Stimulated activated CD8-positive, alpha-beta memory T cell treated with anti-CD3 and anti-CD28 coated beads, Interleukin-15, amount 100 ng/mL, for 48 hours (primary cell): ENCODE data around the gene SPNS1.
"Not testable (repeated sequence)": the region's sequence is repeated elsewhere in the genome, so short reads cannot be mapped to it uniquely, and the experiment has no call there.

ENCODE experiments used
- DNase-seq, 2 donors: peaks; one replicate each; pipeline ENCODE4 v3.0.0-alpha.2; 2020; ENCODE audit warnings: low read depth in 2 of 2

SPNS1 gene

DNA sequence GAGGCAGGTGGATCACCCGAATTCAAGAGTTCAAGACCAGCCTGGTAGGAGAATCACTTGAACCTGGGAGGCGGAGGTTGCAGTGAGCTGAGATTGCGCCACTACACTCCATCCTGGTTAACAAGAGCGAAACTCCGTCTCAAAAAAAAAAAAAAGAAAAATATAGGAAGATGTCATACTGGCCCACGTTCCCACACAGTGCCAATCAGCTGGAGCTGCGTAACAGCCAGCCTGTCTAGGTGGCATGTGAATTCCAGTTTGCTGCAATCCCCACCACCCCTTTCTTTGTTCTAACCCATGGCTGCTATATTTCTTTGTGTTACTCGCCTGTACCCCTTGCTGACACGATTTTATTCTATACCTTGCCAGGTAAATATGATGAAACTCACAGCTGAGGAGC, 16.4 kb upstream of the SPNS1 start:
- DNase-seq = no peak

- DNase-seq = no peak
Observed at GRCh38 chr16:28958836-28959235, 15.7 kb upstream of the SPNS1 start.

- no peak for DNase-seq
Observed at GRCh38 chr16:28964072-28964471, 10.5 kb upstream of the SPNS1 start.

DNA sequence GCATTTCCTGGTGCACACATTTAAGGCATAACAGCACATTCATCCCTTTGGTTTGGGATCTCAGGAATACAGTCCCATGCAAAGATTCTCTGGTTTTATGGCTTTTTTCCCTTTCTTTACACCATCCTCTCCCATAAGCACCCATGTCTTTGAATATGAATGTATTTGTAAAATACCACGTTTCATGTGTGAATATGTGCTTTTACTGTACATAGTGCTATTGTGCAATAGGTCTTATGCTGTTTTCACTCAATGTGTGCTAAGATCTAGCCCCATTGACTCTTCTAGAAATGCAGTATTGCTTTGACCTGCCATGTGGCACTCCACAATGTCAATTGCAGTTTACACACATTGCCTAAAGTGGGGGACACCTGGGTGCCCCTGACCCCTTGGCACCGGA, 10.1 kb upstream of the SPNS1 start:
- DNase-seq = no peak

GRCh38 chr16:28967156-28967555, 7.4 kb upstream of the SPNS1 start:
- DNase-seq = no peak

- not testable (repeated sequence) for DNase-seq
Observed at GRCh38 chr16:28969696-28970095, 4.9 kb upstream of the SPNS1 start.

GRCh38 chr16:28974007-28974436, 556 bp upstream of the SPNS1 start:
- no peak for DNase-seq

- no peak for DNase-seq
Observed at GRCh38 chr16:28975158-28975599, 601 bp downstream of the SPNS1 start.

DNA sequence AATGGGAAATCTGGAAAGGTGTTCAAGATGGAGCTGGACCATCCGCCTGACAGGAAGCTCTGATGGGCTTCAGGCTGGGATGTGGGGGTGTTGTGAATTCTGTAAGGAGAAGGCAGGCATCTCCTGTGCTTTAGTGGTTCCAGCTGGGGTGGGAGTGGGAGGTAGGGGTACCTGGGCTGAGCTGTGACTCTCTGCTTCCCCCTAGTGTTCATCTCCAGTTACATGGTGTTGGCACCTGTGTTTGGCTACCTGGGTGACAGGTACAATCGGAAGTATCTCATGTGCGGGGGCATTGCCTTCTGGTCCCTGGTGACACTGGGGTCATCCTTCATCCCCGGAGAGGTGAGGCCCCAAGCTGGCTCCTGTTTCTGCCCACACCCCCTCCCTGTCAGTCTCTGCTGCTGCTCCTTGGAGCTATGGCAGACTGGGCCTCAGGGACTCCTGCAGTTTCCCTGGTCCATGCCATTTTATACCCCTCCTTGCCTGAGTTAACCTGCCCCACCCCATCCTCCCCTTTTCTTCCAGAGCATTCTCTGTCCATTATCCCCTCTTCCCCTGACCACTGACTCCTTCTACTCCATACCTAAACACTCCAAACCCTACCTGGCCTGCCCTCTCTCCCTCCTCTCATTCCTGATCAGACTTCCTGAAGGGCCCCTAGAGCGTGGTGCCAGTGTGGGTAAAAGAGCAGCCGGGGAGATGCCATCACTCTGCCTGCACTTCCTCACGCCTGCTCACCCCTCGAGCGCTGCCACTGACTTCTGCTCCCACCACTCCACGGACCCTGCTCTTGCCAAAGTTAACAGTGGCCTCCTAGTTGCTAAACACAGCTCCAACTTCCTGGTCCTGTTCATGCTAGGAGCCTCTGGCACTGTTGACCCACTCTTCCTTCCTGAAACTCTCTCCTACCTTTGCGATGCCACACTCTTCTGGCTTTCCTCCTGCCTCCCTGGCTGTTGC, 3.4 kb downstream of the SPNS1 start:
- no peak for DNase-seq

GRCh38 chr16:28980330-28980729, 5.8 kb downstream of the SPNS1 start:
- not testable (repeated sequence) for DNase-seq

GRCh38 chr16:28980929-28981328, 6.4 kb downstream of the SPNS1 start:
- DNase-seq = no peak

GRCh38 chr16:28981517-28981916, 6.9 kb downstream of the SPNS1 start:
- DNase-seq = no peak

DNA sequence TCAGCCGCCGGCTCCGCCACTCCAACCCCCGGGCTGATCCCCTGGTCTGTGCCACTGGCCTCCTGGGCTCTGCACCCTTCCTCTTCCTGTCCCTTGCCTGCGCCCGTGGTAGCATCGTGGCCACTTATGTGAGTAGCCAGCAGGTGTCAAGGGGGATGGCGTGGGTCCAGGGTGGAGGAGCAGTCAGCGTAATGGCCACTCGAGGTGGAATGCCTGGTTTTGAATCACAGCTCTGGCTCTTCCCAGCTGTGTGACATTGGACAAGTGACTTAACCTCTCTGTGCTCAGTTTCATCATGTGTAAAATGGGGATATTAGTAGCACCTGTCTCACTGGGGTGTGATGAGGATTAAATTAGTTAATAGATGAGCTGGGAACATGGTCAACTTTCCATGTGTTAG, 7.8 kb downstream of the SPNS1 start:
- DNase-seq = no peak

- DNase-seq = no peak
Observed at GRCh38 chr16:28982949-28983348, 8.4 kb downstream of the SPNS1 start.

- DNase-seq = no peak
Observed at GRCh38 chr16:28983644-28984043, 9.1 kb downstream of the SPNS1 start.

- no peak for DNase-seq
Observed at GRCh38 chr16:28984091-28984490, 9.5 kb downstream of the SPNS1 start.

GRCh38 chr16:28984619-28985135, 10.1 kb downstream of the SPNS1 start, which contains the start of gene LAT:
Gene LAT, plus strand, starts transcription at chr16:28985052. Its CDS starts 366 bp downstream, at chr16:28985418.
- DNase-seq = peak; percentile 69 to 70

DNA sequence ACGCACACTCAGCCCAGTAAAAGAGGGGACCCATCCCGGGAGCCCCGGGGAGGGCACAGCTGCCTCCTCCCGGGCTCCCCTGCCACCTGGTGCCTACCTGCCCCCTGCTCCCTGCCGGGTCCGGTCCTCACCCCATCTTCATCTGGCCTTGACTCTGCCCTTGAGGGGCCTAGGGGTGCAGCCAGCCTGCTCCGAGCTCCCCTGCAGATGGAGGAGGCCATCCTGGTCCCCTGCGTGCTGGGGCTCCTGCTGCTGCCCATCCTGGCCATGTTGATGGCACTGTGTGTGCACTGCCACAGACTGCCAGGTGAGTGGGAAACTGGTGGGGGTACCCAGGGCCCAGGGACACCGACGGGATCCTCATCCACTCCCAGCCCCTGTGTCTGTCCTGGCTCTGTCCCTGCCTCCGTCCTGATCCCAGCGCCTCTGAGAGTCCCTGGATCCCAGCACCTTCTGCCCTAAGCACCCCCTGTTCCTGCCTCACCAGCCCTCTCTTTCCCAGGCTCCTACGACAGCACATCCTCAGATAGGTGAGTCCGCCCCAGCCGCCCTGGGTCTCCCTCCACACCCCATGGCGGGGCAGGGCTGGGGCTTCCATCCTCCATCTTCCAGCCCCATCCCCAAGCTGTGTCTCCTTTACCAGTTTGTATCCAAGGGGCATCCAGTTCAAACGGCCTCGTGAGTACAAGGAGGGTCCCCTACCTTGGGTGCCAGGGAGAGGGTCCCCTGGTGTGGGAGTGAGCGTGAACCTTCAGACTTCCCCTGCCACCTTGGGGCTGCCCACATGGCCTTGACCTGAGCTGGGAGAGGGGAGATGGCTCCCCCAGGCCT, 10.8 kb downstream of the SPNS1 start:
- DNase-seq = no peak

- DNase-seq = no peak
Observed at GRCh38 chr16:28986046-28986445, 11.5 kb downstream of the SPNS1 start.

DNA sequence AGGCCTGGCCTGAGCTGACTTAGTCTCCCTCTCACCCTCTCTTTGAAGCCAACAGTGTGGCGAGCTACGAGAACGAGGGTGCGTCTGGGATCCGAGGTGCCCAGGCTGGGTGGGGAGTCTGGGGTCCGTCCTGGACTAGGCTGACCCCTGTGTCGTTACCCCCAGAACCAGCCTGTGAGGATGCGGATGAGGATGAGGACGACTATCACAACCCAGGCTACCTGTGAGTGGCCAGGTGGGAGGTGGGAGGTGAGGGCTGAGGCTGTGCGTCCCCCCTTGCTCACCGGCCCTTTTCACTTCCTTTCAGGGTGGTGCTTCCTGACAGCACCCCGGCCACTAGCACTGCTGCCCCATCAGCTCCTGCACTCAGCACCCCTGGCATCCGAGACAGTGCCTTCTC, 11.9 kb downstream of the SPNS1 start:
- no peak for DNase-seq

DNA sequence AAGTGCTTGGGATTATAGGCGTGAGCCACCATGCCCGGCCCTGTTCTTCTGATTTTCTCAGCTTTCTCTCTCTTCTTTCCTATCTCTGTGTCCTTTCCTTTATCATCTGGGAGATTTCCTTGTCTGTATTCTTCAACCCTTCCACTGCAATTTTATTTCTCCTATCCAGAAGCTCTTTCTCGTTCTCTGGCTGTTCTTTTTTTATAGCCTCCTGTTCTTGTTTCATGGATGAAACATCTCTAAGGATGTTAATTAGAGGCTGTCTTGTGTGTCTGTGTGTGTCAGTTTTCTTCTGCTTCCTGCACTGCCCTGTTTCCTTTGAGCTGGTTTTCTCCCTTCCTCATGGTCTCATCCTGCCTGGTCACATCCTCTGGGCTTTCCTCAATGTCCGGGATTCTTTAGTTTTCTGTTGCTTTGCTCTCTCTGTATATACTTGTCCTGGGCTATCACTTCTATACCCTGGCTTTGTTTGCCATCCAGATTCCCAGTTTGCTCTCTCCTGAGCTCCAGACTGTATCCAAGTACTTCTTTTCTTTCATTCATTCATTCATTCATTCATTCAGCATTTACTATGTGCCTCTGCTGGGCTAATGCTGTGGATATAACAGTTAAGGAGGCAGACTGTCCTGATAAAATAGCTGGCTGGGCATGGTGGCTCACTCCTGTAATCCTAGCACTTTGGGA, 12.7 kb downstream of the SPNS1 start:
- no peak for DNase-seq

DNA sequence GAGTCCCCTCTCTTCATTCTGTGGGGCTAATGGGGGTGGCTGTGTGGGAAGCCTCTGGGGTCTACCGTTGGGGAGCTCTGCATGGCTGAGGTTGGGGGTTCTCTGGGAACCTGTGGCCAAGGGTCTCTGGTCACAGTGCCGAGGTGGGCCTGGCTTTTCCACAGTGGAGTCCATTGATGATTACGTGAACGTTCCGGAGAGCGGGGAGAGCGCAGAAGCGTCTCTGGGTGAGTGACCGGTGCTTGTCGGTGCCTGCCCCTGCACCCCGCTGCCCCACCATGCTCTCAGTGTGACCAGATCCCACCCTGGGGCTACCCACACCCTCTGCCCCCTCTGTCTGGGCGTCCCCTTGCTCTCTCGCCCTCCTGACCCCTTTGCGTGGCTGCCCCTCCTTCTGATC, 14.8 kb downstream of the SPNS1 start:
- no peak for DNase-seq
